8988T (cell line): ENCODE results near the gene SLC22A17.

ENCODE experiments used
- DNase-seq: peaks from one replicate; pipeline ENCODE4 v3.0.0; 2011

Gene SLC22A17

GRCh38 chr14:23360496-23360895 is 7.8 kb upstream of the SLC22A17 start:
- DNase-seq: peak; percentile 83

GRCh38 chr14:23359722-23360447 is 7.2 kb upstream of the SLC22A17 start:
- DNase-seq: no peak

- no peak for DNase-seq
These were observed 6.5 kb upstream of the SLC22A17 start for GRCh38 chr14:23359167-23359626.

GRCh38 chr14:23358553-23359166 is 6.0 kb upstream of the SLC22A17 start:
- no peak for DNase-seq

- no peak for DNase-seq
These were observed 5.4 kb upstream of the SLC22A17 start for GRCh38 chr14:23358042-23358441.

GRCh38 chr14:23357261-23357660 is 4.6 kb upstream of the SLC22A17 start:
- no peak for DNase-seq

GRCh38 chr14:23356662-23357061 is 4.0 kb upstream of the SLC22A17 start:
- DNase-seq: no peak

- no peak for DNase-seq
These were observed 3.3 kb upstream of the SLC22A17 start for GRCh38 chr14:23355871-23356435.

GRCh38 chr14:23354990-23355389 is 2.3 kb upstream of the SLC22A17 start:
- DNase-seq: no peak

GRCh38 chr14:23353433-23353780 is 720 bp upstream of the SLC22A17 start:
- DNase-seq: no peak

GRCh38 chr14:23351681-23352505 is 794 bp downstream of the SLC22A17 start:
- DNase-seq: no peak

GRCh38 chr14:23349156-23349845 is 3.4 kb downstream of the SLC22A17 start:
- DNase-seq: no peak

- DNase-seq: no peak
These were observed 4.4 kb downstream of the SLC22A17 start for GRCh38 chr14:23348297-23348655.

- no peak for DNase-seq
These were observed 5.0 kb downstream of the SLC22A17 start for GRCh38 chr14:23347406-23348296.

- no peak for DNase-seq
These were observed 5.8 kb downstream of the SLC22A17 start for GRCh38 chr14:23346693-23347405.

GRCh38 chr14:23345987-23346692 is 6.5 kb downstream of the SLC22A17 start:
- DNase-seq: no peak

- no peak for DNase-seq
These were observed 8.2 kb downstream of the SLC22A17 start for GRCh38 chr14:23344481-23344880.

GRCh38 chr14:23339506-23340268 is 13.0 kb downstream of the SLC22A17 start:
- no peak for DNase-seq

- no peak for DNase-seq
These were observed 17.1 kb downstream of the SLC22A17 start for GRCh38 chr14:23335623-23336022.
